GM10266 (cell line): ENCODE data around the gene FAM81A.
"Not testable (repeated sequence)": the region's sequence is repeated elsewhere in the genome, so short reads cannot be mapped to it uniquely, and the experiment has no call there.

Source experiments
- DNase-seq: peaks from one replicate; pipeline ENCODE4 v3.0.0; 2012; ENCODE audit errors: extremely low spot score
- TF ChIP-seq, protein P1 (sequence below): IDR thresholded peaks from 2 replicates; pipeline ENCODE4 v1.5.1; 2012; ENCODE audit warnings: mild to moderate bottlenecking, low read depth; ENCODE audit not compliant: control insufficient read depth, insufficient read depth; ENCODE audit errors: missing control alignments

The FAM81A gene

DNA sequence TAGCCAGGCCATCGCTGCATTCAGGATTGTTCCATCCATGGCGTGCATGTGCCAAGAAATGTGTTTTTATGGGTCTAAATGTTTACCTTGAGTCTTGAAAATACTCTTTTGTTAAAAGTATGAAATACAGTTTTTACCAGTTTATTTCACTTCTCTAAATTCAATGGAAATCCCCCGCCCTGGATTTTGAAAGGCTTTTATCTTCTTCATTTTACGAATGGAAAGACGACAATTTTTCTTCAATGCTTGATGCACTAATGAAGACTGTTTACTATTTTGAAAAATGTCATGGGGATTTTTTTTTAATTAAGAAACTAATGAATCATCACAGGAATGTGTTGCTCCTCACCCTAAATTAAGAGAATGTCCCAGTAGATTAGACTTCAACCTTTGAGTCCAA lies 83.5 kb downstream of the FAM81A start:
- no peak for DNase-seq
- TF ChIP-seq, protein P1, sequence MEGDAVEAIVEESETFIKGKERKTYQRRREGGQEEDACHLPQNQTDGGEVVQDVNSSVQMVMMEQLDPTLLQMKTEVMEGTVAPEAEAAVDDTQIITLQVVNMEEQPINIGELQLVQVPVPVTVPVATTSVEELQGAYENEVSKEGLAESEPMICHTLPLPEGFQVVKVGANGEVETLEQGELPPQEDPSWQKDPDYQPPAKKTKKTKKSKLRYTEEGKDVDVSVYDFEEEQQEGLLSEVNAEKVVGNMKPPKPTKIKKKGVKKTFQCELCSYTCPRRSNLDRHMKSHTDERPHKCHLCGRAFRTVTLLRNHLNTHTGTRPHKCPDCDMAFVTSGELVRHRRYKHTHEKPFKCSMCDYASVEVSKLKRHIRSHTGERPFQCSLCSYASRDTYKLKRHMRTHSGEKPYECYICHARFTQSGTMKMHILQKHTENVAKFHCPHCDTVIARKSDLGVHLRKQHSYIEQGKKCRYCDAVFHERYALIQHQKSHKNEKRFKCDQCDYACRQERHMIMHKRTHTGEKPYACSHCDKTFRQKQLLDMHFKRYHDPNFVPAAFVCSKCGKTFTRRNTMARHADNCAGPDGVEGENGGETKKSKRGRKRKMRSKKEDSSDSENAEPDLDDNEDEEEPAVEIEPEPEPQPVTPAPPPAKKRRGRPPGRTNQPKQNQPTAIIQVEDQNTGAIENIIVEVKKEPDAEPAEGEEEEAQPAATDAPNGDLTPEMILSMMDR: no peak

DNA sequence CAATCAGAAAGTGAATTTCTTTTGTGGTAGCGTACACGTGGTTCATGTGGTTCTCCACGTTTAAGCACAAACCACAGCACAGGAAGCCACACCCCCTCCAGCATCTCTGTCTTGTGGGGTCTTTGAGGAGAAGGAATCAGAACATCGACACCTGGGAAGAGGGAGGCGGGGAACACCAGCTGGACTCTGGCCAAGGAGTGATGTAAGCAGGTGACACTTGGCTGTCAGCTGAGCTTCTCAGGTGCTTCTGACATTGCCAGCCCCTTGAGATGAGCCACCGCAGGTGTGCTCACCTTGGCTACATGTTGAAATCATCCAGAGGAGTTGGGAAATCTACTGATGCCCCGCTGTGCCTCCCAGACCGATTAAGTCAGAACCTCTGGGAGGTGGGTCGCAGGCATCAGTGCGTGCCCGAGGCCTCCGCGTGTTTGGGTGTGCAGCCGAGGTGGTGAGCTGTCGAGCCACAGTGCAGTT lies 85.0 kb downstream of the FAM81A start:
- no peak for DNase-seq

DNA sequence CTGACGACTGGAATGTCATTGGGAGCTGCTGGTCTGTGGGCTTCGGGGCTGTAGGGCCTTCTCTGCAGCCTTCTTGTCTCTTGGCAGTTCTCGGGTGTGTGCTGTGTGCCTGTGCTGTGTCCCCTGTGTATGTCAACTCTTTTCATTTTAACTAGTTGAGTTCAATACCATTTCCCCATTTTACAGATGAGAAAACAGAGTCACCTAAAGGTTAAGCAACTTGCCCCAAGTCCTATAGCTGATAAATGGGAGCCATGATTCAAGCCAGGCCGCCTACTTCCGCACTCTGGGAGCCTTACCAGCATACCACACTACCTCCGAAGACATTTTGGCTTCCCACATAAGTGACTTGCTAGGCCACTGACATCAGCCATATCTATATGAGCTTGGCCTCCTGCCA lies 85.7 kb downstream of the FAM81A start:
- DNase-seq: no peak
- TF ChIP-seq, protein P1: no peak

More for the DNA sequence above, 85.0 kb downstream of the FAM81A start:
- TF ChIP-seq, protein P1: no peak

DNA sequence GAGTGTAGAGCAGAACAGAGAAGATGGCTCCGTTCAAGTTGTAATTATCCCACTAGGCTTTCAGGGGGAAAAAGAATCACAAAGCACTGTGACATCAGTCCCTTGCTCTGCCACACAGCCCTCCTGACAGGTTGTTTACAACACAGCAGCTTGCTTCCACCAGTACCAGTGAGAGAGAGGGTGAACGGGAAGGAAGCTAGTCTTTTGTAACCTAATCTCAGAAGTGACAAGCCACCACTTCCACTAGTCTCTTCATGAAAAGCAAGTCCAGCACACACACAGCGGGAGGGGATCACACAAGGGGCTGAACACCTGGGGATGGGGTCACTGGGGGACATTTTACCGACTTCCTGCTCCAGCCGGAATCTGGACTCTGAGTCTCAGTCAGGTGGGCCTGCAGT lies 86.3 kb downstream of the FAM81A start:
- TF ChIP-seq, protein P1: no peak
- no peak for DNase-seq

DNA sequence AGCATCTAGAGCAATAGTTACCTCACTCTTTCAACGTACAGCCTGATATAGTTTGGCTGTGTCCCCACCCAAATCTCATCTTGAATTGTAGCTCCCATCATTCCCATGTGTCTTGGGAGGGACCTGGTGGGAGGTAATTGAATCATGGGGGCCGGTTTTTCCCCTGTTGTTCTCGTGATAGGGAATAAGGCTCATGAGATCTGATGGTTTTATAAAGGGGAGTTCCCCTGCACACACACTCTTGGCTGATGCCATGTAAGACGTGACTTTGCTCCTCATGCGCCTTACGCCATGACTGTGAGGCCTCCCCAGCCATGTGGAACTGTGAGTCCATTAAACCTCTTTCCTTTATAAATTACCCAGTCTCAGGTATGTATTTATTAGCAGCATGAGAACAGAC lies 88.5 kb downstream of the FAM81A start:
- not testable (repeated sequence) for DNase-seq

DNA sequence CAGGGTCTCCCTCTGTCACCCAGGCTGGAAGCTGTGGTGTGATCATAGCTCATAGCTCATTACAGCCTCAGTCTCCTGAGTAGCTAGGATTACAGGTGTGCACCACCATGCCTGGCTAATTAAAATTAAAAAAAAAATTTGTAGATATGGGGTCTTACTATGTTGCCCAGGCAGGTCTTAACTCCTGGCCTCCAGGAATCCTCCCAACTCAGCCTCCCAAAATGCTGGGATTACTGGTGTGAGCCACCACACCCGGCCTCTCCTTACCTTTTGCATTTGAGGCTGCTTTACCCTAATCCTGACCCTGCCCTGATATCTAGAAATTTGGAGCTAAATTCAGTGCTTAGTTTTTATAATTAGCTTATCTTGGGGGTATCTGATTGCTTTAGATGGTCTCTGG lies 90.4 kb downstream of the FAM81A start:
- TF ChIP-seq, protein P1: no peak
- no peak for DNase-seq

DNA sequence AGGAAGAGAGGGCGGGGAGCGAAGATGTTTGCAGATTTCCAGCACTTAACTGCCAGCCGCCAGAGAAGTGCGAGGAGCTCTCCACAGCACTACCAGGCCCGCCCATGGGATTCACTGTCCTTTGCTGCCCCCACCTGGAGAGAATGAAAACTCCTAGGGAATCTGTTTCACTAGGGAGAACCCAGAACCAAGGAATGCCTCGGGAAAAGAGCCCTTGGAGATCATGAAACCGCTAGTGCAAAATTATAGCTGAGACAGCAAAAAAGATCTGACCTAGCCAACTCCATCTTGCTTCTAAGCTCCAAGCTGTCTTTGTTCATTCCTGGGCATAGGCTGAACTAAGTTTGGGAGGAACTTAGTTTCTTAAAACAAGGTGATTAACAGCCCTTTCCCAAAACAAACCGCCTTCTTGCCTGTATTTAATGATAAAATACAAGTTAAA lies 91.0 kb downstream of the FAM81A start:
- TF ChIP-seq, protein P1: peak; percentile 75
- DNase-seq: peak; percentile 56

DNA sequence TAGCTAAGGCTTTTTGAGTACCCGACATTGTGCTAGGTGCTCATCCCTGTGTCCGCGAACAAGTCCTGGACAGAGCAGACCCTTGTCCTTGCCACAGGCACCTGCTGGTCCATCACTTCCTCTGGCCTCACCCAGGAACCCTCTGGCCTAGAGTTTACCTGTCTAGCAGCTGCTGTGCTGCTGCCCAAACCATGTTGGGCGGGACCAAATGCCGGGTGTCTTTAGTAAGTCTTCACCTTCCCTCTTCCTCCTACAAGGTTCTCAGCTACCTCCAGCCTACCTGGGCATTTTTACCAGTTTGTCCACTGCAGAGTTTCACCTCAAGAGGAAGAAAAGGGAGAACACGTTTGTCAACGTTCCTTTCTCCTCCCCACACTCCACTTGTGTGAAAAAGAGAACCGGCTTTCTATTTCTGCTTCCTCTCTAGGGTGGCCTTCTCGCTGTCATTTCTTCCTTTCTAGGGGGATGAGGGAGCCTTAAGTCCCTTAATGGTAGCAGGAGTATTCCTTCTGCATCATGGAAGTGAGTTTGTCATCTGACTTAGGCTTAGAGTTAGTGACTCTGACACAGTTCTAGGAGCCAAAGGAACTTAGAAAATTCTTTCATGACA lies 93.2 kb downstream of the FAM81A start:
- TF ChIP-seq, protein P1: no peak
- DNase-seq: no peak
